ENCODE data around the gene L3MBTL3. TPM values are rescaled to one million over a fixed set of nuclear protein-coding genes. Genes with fewer than 3 reads are reported as not detected.

L3MBTL3 gene
- polyA plus RNA-seq, 2 of the 4 experiments (the other 2 are of a cell fraction) = 3.0 to 5.9 TPM

GRCh38 chr6:130019326-130020072 lies 1.1 kb downstream of the L3MBTL3 start:
- Histone ChIP-seq H3K27ac (peak overlapping the region; percentile 76 to 92), H3K4me2 (peak overlapping the region; percentile 92), H3K4me3 (peak overlapping the region; percentile 72), H3K9me3 (no peaks in the 10 kb centered on the region), H3K4me1 (0 out of 3 replicates have a peak, but pooled peaks cover 3% of the 10 kb centered on the region)
- 1% methylated on average over 17 of the region's 116 CpGs for WGBS (ENCODE audit: missing lambda C conversion rate)
- POLR2A ChIA-PET = no interaction called here
- DNase-seq (ENCODE audit: low read depth in 1 of 2, low spot score in 1 of 2) = peak; percentile 11 to 26
- ATAC-seq = peak; percentile 30 to 51
- no peak for FAIRE-seq
- TF ChIP-seq RNF2 (IDR thresholded peaks at IDR 0.05; ENCODE audit: borderline replicate concordance, low read depth) = peak; percentile 76; the same call in 1 of the 2 replicates
- TF ChIP-seq NPAS2 (CRISPR knock-in tag; IDR thresholded peaks at IDR 0.05; ENCODE audit: borderline replicate concordance) = no peak
- peak; percentile 33; the same call in 1 of the 2 replicates for TF ChIP-seq PHF8 (IDR thresholded peaks at IDR 0.05; ENCODE audit: borderline replicate concordance, low read depth)
- no peak for TF ChIP-seq NR3C1 (IDR thresholded peaks at IDR 0.05)
- CTCF ChIA-PET = interaction anchor here (1.0 kb wide), 1 partner anchor 17 kb away, joined by 3 read pairs; no protein-coding TSS in a partner anchor

GRCh38 chr6:130020073-130020906 lies 1.9 kb downstream of the L3MBTL3 start:
- DNase-seq (ENCODE audit: low read depth in 1 of 2, low spot score in 1 of 2) (peak; percentile 7 to 10), FAIRE-seq (no peak), ATAC-seq (peak; percentile 17 to 50; a peak in 4 of 6 replicates)
- Histone ChIP-seq H3K27ac (peak overlapping the region; percentile 61 to 92), H3K9me3 (no peaks in the 10 kb centered on the region), H3K4me3 (peak overlapping the region; percentile 72), H3K4me1 (0 out of 3 replicates have a peak, but pooled peaks cover 3% of the 10 kb centered on the region), H3K4me2 (peak overlapping the region; percentile 75)
- TF ChIP-seq HMGXB4 (CRISPR knock-in tag; IDR thresholded peaks at IDR 0.05; ENCODE audit: borderline replicate concordance) (no peak), HOXA7 (CRISPR knock-in tag; IDR thresholded peaks at IDR 0.05) (no peak), REST (IDR thresholded peaks at IDR 0.05) (no peak), CEBPB (IDR thresholded peaks at IDR 0.05) (no peak), USF2 (IDR thresholded peaks at IDR 0.05) (no peak), MAZ (IDR thresholded peaks at IDR 0.05; ENCODE audit: borderline replicate concordance, low read depth, low read length) (no peak), ZNF302 (CRISPR knock-in tag; IDR thresholded peaks at IDR 0.05) (no peak), EP300 (IDR thresholded peaks at IDR 0.05) (no peak), MAX (IDR thresholded peaks at IDR 0.05) (no peak), RARB (CRISPR knock-in tag; IDR thresholded peaks at IDR 0.05) (no peak), HES2 (IDR thresholded peaks at IDR 0.05) (no peak), KDM1A (IDR thresholded peaks at IDR 0.05; ENCODE audit: low read depth) (no peak), NR3C1 (IDR thresholded peaks at IDR 0.05) (no peak), KDM5A (IDR thresholded peaks at IDR 0.05) (no peak)
- 0% methylated on average over 1 of the region's 84 CpGs for WGBS (ENCODE audit: missing lambda C conversion rate)
- CTCF ChIA-PET = interaction anchor here (1.0 to 2.1 kb wide), 4 partner anchors 16 to 260 kb away, joined by 3 to 8 read pairs (median 3); no protein-coding TSS in a partner anchor
- POLR2A ChIA-PET = no interaction called here

Data from A549 (cell line).